GM10248 (cell line): ENCODE results near the gene CHST1.

Experiments
- CTCF ChIA-PET: fragments of 300-600 bp; sonication (Branson Sonifier 250); formaldehyde crosslinking; extraction: SDS; loops from one replicate; lab custom pipeline; 2021; ENCODE audit warnings: antibody characterized with exemption; lab: Yijun Ruan, JAX
- POLR2A ChIA-PET: fragments of 350-650 bp; sonication (Branson Sonifier 250); formaldehyde crosslinking; extraction: SDS; loops from one replicate; lab custom pipeline; 2020; ENCODE audit warnings: antibody characterized with exemption; lab: Yijun Ruan, JAX
- DNase-seq: peaks from one replicate; pipeline ENCODE4 v3.0.0; 2012; ENCODE audit errors: extremely low spot score
- TF ChIP-seq, protein P1 (sequence below): IDR thresholded peaks from 2 replicates; pipeline ENCODE4 v1.5.1; 2012; ENCODE audit warnings: mild to moderate bottlenecking, low read depth; ENCODE audit errors: extremely low read depth, missing control alignments, control extremely low read depth

Gene CHST1

GRCh38 chr11:45651841-45652749, 13.3 kb downstream of the CHST1 start:
- TF ChIP-seq, protein P1, sequence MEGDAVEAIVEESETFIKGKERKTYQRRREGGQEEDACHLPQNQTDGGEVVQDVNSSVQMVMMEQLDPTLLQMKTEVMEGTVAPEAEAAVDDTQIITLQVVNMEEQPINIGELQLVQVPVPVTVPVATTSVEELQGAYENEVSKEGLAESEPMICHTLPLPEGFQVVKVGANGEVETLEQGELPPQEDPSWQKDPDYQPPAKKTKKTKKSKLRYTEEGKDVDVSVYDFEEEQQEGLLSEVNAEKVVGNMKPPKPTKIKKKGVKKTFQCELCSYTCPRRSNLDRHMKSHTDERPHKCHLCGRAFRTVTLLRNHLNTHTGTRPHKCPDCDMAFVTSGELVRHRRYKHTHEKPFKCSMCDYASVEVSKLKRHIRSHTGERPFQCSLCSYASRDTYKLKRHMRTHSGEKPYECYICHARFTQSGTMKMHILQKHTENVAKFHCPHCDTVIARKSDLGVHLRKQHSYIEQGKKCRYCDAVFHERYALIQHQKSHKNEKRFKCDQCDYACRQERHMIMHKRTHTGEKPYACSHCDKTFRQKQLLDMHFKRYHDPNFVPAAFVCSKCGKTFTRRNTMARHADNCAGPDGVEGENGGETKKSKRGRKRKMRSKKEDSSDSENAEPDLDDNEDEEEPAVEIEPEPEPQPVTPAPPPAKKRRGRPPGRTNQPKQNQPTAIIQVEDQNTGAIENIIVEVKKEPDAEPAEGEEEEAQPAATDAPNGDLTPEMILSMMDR: no peak
- DNase-seq: no peak
- ChIA-PET POLR2A (interaction anchor here (0.5 kb wide), 1 partner anchor 13 kb away, joined by 3 read pairs; no protein-coding TSS in a partner anchor), CTCF (interaction anchor here (1.0 to 1.4 kb wide), 3 partner anchors 27 to 312 kb away, joined by 3 to 7 read pairs (median 3); no protein-coding TSS in a partner anchor)

DNA sequence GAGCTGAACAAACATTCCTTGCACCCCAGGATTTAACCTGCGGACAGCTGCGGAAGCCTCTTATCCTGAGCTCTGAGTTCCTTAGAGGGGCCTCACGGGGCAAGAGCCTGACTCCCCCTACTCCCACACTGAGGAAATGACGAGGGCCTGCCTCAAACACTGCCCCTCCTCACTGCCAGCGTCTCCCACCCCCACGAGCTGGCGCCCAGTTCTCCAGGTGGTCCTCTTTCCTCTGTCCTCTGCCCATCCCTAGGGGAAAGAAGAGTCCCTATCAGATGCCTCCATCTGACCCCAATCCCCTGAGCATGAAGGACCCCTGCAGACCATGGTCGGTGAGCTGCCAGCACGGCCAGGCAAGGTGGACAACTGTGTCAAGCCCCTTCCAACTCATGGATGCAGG, 14.3 kb downstream of the CHST1 start:
- TF ChIP-seq, protein P1: no peak
- ChIA-PET POLR2A (interaction anchor here (0.5 kb wide), 1 partner anchor 12 kb away, joined by 3 read pairs; no protein-coding TSS in a partner anchor), CTCF (interaction anchor here (1.4 kb wide), 1 partner anchor 311 kb away, joined by 3 read pairs; no protein-coding TSS in a partner anchor)
- no peak for DNase-seq

- DNase-seq: no peak
- ChIA-PET POLR2A (no interaction called here), CTCF (no interaction called here)
- TF ChIP-seq, protein P1: no peak
These were observed 15.0 kb downstream of the CHST1 start for GRCh38 chr11:45650166-45651095.

GRCh38 chr11:45649544-45650165, 15.8 kb downstream of the CHST1 start:
- TF ChIP-seq, protein P1: no peak

GRCh38 chr11:45648931-45649330, 16.5 kb downstream of the CHST1 start:
- TF ChIP-seq, protein P1: no peak
- POLR2A ChIA-PET: no interaction called here
- no peak for DNase-seq
- CTCF ChIA-PET: interaction anchor here (5.7 kb wide), 1 partner anchor 8 kb away, joined by 48 read pairs; no protein-coding TSS in a partner anchor

More at GRCh38 chr11:45649544-45650165, 15.8 kb downstream of the CHST1 start:
- ChIA-PET CTCF (no interaction called here), POLR2A (no interaction called here)
- DNase-seq: no peak

DNA sequence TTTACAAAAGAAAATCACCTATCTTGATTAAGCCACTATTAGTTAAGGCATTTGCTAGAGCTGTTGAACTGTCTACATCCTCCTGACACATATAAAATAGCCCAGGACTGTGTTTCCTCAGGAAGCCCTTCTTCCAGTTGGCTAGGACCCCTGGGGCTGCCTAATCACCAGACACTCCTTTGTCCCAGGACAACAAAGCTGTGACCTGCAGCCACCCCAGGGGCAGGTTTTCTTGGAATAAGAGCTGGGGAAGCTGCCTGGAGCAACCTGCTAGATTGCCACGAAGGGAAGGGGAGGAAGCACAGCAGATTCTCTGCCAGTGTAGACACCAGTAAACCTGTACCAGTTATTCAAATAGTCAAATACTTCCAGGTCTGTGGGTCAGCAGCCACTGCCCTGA, 17.6 kb downstream of the CHST1 start:
- POLR2A ChIA-PET: no interaction called here
- TF ChIP-seq, protein P1: no peak
- DNase-seq: no peak
- CTCF ChIA-PET: interaction anchor here (1.4 to 5.7 kb wide), 2 partner anchors 9 to 124 kb away, joined by 3 to 48 read pairs; no protein-coding TSS in a partner anchor
